HepG2 (cell line): ENCODE data around the gene B3GALT5. TPM values are rescaled to one million over a fixed set of nuclear protein-coding genes. Genes with fewer than 3 reads are reported as not detected.

ENCODE experiments used
- ATAC-seq: fragments of 200-7000 bp; cut with Tn5 transposase; 3 replicates; pipeline ENCODE4 v1.9.1; 2020; ENCODE audit warnings: mild to moderate bottlenecking, moderate library complexity
- BruUV-seq: library from RNA; stranded (reverse); fragments of 400-500 nt; replicated peaks from 2 replicates; lab custom pipeline; 2021; lab: Mats Ljungman, UMichigan
- CTCF ChIA-PET: fragments of 300-600 bp; formaldehyde crosslinking; extraction: SDS; loops from one replicate; lab custom pipeline; 2021; ENCODE audit warnings: low total read pairs, inconsistent platforms, low intra/inter-chr PET ratio; lab: Yijun Ruan, JAX
- POLR2A ChIA-PET: fragments of 350-600 bp; sonication (Branson Sonifier 250); formaldehyde crosslinking; loops from one replicate; lab custom pipeline; 2020; ENCODE audit warnings: antibody characterized with exemption, inconsistent platforms; lab: Yijun Ruan, JAX
- DNase-seq: peaks from one replicate; pipeline ENCODE4 v3.0.0-alpha.2; 2015; ENCODE audit warnings: low spot score
- FAIRE-seq: peaks from 3 replicates; lab custom pipeline; 2011; peaks lifted over from hg19 to GRCh38; lab: Jason Lieb, UNC
- H2AFZ ChIP-seq: one replicate; pipeline ENCODE4 v1.6.1; 2011; ENCODE audit warnings: low read length, inconsistent platforms
- H3K27ac ChIP-seq: fragments of 300-600 bp; 3 replicates; pipeline ENCODE4 v1.8.0; 2011; ENCODE audit warnings: mixed run types, mild to moderate bottlenecking, mixed read lengths, low read length, inconsistent platforms; ENCODE audit not compliant: insufficient read depth; ENCODE audit errors: extremely low read length
- H3K27me3 ChIP-seq, 2 experiments: fragments of 200-600 bp in 1 of 2; 2 replicates in 1 of 2; 3 replicates in 1 of 2; pipeline versions ENCODE4 v1.6.0 to v1.8.0; 2011; ENCODE audit warnings: low read length in 2 of 2, mild to moderate bottlenecking in 2 of 2, moderate library complexity in 2 of 2, inconsistent platforms in 1 of 2; ENCODE audit not compliant: insufficient read depth in 2 of 2, control insufficient read depth in 1 of 2
- H3K36me3 ChIP-seq, 2 experiments: fragments of 200-600 bp in 1 of 2; replicated peaks in 1 of 2; 2 replicates in 1 of 2; 3 replicates in 1 of 2; pipeline versions ENCODE4 v1.5.1 to v1.8.0; 2011; ENCODE audit warnings: low read length in 2 of 2, inconsistent platforms in 1 of 2; ENCODE audit not compliant: insufficient read depth in 2 of 2, control insufficient read depth in 1 of 2
- H3K4me1 ChIP-seq: 2 replicates; pipeline ENCODE4 v1.5.1; 2012; ENCODE audit warnings: low read length, inconsistent platforms; ENCODE audit not compliant: insufficient read depth
- H3K4me2 ChIP-seq: 2 replicates; pipeline ENCODE4 v1.6.0; 2011; ENCODE audit warnings: low read depth, low read length, inconsistent platforms
- H3K4me3 ChIP-seq, 3 experiments: fragments of 200-600 bp in 1 of 3; sonication (generic), shearing (Covaris generic) in 1 of 3; replicated peaks in 1 of 3; 2 replicates each; pipeline ENCODE4 v1.5.1; 2011 to 2016; ENCODE audit warnings: low read length in 3 of 3, inconsistent platforms in 2 of 3, low read depth in 2 of 3, mild to moderate bottlenecking in 2 of 3, control low read depth in 1 of 3, mixed read lengths in 1 of 3; ENCODE audit not compliant: insufficient read depth in 1 of 3
- H3K79me2 ChIP-seq: one replicate; pipeline ENCODE4 v1.6.1; 2011; ENCODE audit warnings: low read length, inconsistent platforms; ENCODE audit not compliant: insufficient read depth
- H3K9ac ChIP-seq: 2 replicates; pipeline ENCODE4 v1.6.0; 2011; ENCODE audit warnings: mild to moderate bottlenecking, low read depth, low read length, inconsistent platforms; ENCODE audit not compliant: insufficient read depth
- H3K9me3 ChIP-seq: 2 replicates; pipeline ENCODE4 v1.5.1; 2012; ENCODE audit warnings: mild to moderate bottlenecking, low read length
- H4K20me1 ChIP-seq: 2 replicates; pipeline ENCODE4 v1.6.0; 2011; ENCODE audit warnings: inconsistent platforms, mild to moderate bottlenecking, low read length, moderate library complexity; ENCODE audit not compliant: insufficient read depth
- FOXK2 ChIP-seq: fragments of 450-650 bp; IDR thresholded peaks from 2 replicates; pipeline ENCODE4 v1.6.1; 2016
- MNT ChIP-seq: fragments of 450-650 bp; IDR thresholded peaks from 2 replicates; pipeline ENCODE4 v1.6.1; 2016
- PAX8 ChIP-seq: sonication (generic); formaldehyde crosslinking; IDR thresholded peaks from 2 replicates; pipeline ENCODE4 v1.8.0; 2022; ENCODE audit warnings: mild to moderate bottlenecking, missing genetic modification reagents, borderline replicate concordance
- RNF219 ChIP-seq: sonication (generic); formaldehyde crosslinking; IDR thresholded peaks from 2 replicates; pipeline ENCODE4 v1.5.0; 2020; ENCODE audit warnings: mild to moderate bottlenecking, missing genetic modification reagents
- THAP11 ChIP-seq: IDR thresholded peaks from 2 replicates; pipeline ENCODE4 v1.6.1; 2016; ENCODE audit warnings: missing biosample characterization, missing genetic modification reagents
- ZNF678 ChIP-seq: sonication (generic); formaldehyde crosslinking; IDR thresholded peaks from 2 replicates; pipeline ENCODE4 v1.4.0; 2020; ENCODE audit warnings: mild to moderate bottlenecking, missing genetic modification reagents
- WGBS: methylation state at CpG from one replicate; pipeline ENCODE4 v1.1.6; 2017; ENCODE audit warnings: low lambda C conversion rate; 5-methylcytosine and 5-hydroxymethylcytosine counted together
- in situ Hi-C: cut with HindIII; loops from 2 replicates; pipeline ENCODE4 v1.10.0; 2017; ENCODE audit warnings: low pct_unique_long_range_greater_than_20kb; ENCODE audit not compliant: extremely low pct_ligation_motif_present
- intact Hi-C: fragments of 100-400 bp; cut with micrococcal nuclease; formaldehyde crosslinking; loops from one replicate; pipeline ENCODE4 v1.10.0; 2022; ENCODE audit not compliant: unreplicated experiment
- polyA plus RNA-seq, 8 experiments: library from polyadenylated mRNA; depleted of rRNA in 3 of 8; stranded (reverse) in 7 of 8; unstranded in 1 of 8; fragments of >200 nt; fragmentation: Illumina TruSeq in 4 of 8; extraction: Trizol in 4 of 8; gene quantifications; 2 replicates each; pipeline versions ENCODE4 v1.2.1 to v1.2.3, GENCODE V29; 2011 to 2016; ENCODE audit warnings: low read depth in 4 of 8, missing spikeins in 1 of 8, mixed read lengths in 1 of 8; ENCODE audit not compliant: insufficient read depth in 1 of 8
- total RNA-seq, 5 experiments: library from RNA; depleted of rRNA; stranded (reverse); fragments of >200 nt; fragmentation: Illumina TruSeq; extraction: Trizol; gene quantifications; 2 replicates each; pipeline ENCODE4 v1.2.3, GENCODE V29; 2016; ENCODE audit warnings: low read depth in 1 of 5

The B3GALT5 gene
- total and polyA plus RNA-seq, 2 of the 13 experiments (the other 11 are each of a cell fraction or from before 2014, with no cell fraction given) = 0.02 to 0.03 TPM

GRCh38 chr21:39674801-39675200 is 62.1 kb downstream of the B3GALT5 start:
- no peaks in the 10 kb centered on the region for H3K36me3 ChIP-seq
- FAIRE-seq (no peak), ATAC-seq (no peak), DNase-seq (no peak)
- in situ Hi-C loops = no loop called here
- H3K27me3 ChIP-seq = peaks cover 0 to 9% of the 10 kb centered on the region in 2 experiments; a peak in 1 of 5 replicates
- CTCF ChIA-PET = no interaction called here
- H3K27ac ChIP-seq = no peak overlapping the region
- TF ChIP-seq MNT (peak; percentile 33), RNF219 (CRISPR knock-in tag) (no peak)
- intact Hi-C loops = no loop called here
- no peaks in the 10 kb centered on the region for H4K20me1 ChIP-seq
- H3K9me3 ChIP-seq = no peaks in the 10 kb centered on the region
- H3K4me3 ChIP-seq = no peak overlapping the region
- BruUV-seq = no TSS peak
- POLR2A ChIA-PET = no interaction called here
- H3K79me2 ChIP-seq = no peaks in the 10 kb centered on the region
- 36% methylated on average over 9 of the region's 10 CpGs for WGBS
- no peak overlapping the region for H2AFZ ChIP-seq
- H3K9ac ChIP-seq = no peak overlapping the region
- H3K4me2 ChIP-seq = no peak overlapping the region
- H3K4me1 ChIP-seq = no peaks in the 10 kb centered on the region

- CTCF ChIA-PET = no interaction called here
- Histone ChIP-seq H3K4me3 (no peak overlapping the region), H3K9me3 (no peaks in the 10 kb centered on the region), H3K79me2 (no peaks in the 10 kb centered on the region), H3K27me3 (peaks cover 0 to 9% of the 10 kb centered on the region in 2 experiments; a peak in 1 of 5 replicates), H2AFZ (no peak overlapping the region), H3K9ac (no peak overlapping the region), H3K36me3 (no peaks in the 10 kb centered on the region), H3K4me1 (no peaks in the 10 kb centered on the region), H3K4me2 (no peak overlapping the region), H3K27ac (no peak overlapping the region), H4K20me1 (no peaks in the 10 kb centered on the region)
- WGBS = 41% methylated on average over 12 of the region's 12 CpGs
- intact Hi-C loops = no loop called here
- in situ Hi-C loops = no loop called here
- ATAC-seq (no peak), DNase-seq (no peak), FAIRE-seq (no peak)
- POLR2A ChIA-PET = no interaction called here
- no TSS peak for BruUV-seq
- no peak for TF ChIP-seq PAX8 (CRISPR knock-in tag)
- no peak for TF ChIP-seq THAP11 (CRISPR knock-in tag)
- TF ChIP-seq FOXK2 = no peak
- no peak for TF ChIP-seq ZNF678
These were observed 62.9 kb downstream of the B3GALT5 start for GRCh38 chr21:39675590-39675989.
